Measurements from ENCODE around the gene CALHM5. TPM values are rescaled to one million over a fixed set of nuclear protein-coding genes. Genes with fewer than 3 reads are reported as not detected.

CALHM5 gene
- total RNA-seq, 1 donor from 2014 or later = 0.21 TPM

DNA sequence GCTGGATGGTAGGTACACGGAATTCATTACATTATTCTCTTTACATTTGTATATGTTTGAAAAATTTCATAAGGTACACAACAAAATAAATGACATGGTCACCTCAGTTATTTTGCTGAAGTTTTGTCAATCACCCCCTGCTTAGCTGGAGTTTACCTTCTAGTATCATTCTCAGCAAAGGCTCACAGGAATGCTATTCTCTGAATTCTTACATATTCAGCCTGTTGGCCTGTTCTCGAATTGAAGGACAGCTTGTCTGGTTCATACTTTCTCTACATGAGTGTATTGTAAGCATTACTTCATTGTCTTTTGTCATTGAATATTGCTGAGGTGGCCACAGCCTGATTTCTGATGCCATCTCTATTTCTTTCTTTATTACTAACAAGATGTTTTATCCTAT, 12.8 kb downstream of the CALHM5 start:
- TF ChIP-seq, protein P1, sequence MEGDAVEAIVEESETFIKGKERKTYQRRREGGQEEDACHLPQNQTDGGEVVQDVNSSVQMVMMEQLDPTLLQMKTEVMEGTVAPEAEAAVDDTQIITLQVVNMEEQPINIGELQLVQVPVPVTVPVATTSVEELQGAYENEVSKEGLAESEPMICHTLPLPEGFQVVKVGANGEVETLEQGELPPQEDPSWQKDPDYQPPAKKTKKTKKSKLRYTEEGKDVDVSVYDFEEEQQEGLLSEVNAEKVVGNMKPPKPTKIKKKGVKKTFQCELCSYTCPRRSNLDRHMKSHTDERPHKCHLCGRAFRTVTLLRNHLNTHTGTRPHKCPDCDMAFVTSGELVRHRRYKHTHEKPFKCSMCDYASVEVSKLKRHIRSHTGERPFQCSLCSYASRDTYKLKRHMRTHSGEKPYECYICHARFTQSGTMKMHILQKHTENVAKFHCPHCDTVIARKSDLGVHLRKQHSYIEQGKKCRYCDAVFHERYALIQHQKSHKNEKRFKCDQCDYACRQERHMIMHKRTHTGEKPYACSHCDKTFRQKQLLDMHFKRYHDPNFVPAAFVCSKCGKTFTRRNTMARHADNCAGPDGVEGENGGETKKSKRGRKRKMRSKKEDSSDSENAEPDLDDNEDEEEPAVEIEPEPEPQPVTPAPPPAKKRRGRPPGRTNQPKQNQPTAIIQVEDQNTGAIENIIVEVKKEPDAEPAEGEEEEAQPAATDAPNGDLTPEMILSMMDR (IDR thresholded peaks at IDR 0.05; ENCODE audit: insufficient read depth, low read length, poor library complexity, severe bottlenecking) = no peak
- no peaks in the 10 kb centered on the region for H3K27me3 ChIP-seq (ENCODE audit: control insufficient read depth, insufficient read depth, low read length)
- no peaks in the 10 kb centered on the region for H3K36me3 ChIP-seq (ENCODE audit: control insufficient read depth, insufficient read depth, low read length)
- H3K4me3 ChIP-seq (ENCODE audit: low read depth, low read length) = no peak overlapping the region
- no peak for DNase-seq (ENCODE audit: low read depth)

DNA sequence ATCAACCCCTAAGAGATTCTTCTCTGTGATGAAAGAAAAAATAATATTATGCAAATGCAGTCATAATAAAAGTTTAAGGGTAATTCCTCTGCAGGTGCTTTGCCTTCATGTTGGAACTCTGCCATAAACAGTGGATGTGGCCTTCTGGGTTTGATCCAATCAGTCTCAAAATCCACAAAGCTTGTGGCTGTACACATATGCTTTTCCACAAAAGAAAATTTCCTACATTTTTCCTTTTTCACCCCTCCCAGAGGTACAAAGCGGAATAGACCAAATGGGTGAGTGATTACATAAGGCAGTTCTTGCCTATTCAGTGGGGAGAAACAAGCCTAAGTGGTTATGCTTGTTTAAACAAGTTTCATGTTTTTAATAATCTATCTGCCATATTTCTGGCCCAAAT, 16.7 kb downstream of the CALHM5 start:
- TF ChIP-seq, protein P1 (IDR thresholded peaks at IDR 0.05; ENCODE audit: insufficient read depth, low read length, poor library complexity, severe bottlenecking) = no peak
- no peak overlapping the region for H3K4me3 ChIP-seq (ENCODE audit: low read depth, low read length)
- no peaks in the 10 kb centered on the region for H3K36me3 ChIP-seq (ENCODE audit: control insufficient read depth, insufficient read depth, low read length)
- DNase-seq (ENCODE audit: low read depth) = no peak
- H3K27me3 ChIP-seq (ENCODE audit: control insufficient read depth, insufficient read depth, low read length) = no peaks in the 10 kb centered on the region

DNA sequence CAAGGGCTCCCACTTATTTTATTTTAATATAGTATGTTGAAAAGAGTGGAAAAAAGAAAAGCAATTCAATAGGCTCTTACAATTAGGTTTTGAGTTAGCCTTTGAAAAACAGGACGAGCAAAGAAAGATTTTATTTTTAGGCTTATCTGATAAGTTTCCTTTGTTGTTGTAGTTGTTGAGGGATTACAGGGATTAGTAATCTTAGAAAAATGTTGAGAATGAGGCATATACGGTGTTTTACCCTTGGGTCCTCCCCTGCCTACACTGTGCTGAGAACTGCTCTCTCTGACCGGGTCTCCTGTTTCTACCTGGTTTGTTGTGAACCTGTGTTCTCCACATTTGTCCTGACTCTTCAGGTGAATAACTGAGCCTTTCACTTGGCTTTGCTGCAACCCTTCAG, 17.3 kb downstream of the CALHM5 start:
- TF ChIP-seq, protein P1 (IDR thresholded peaks at IDR 0.05; ENCODE audit: insufficient read depth, low read length, poor library complexity, severe bottlenecking) = no peak
- DNase-seq (ENCODE audit: low read depth) = no peak
- Histone ChIP-seq H3K36me3 (ENCODE audit: control insufficient read depth, insufficient read depth, low read length) (no peaks in the 10 kb centered on the region), H3K4me3 (ENCODE audit: low read depth, low read length) (no peak overlapping the region), H3K27me3 (ENCODE audit: control insufficient read depth, insufficient read depth, low read length) (no peaks in the 10 kb centered on the region)

DNA sequence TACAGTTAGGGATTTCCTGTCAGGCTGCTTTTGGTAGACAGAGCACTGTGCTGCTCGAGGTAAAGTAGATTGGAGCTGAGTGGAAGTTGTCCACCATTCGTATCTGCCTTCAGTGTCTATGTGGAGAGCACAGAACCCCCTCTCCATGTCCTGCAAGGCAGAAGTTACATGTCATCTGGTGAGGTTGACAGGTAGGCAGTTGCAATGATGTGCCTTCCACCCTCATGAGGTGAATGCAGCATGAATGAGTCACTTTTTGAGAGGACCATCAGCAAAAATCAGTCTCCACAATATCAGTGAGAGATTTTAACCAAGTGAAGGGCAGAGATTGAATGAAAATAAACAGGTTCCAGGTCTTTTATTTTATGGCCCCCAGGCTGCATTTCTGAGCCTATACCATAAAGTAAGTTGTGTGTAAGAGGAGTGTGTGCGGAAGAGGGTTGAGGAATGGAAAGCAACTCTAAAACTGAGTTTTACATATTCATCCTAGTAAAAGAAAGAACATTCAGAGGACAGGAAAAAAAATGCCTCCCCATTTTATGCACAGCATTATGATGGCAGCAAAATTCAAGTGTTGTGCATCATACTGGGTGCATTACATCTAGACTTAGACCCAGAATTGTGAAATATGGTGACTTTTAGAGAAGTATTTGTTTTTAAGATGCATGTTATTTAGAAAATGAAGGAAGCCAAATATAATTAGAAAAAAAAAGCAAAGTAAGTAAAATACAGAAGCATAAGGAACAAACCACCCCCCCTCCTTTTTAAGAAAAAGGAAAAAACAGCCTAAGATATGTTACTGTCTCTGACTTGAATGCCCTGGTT, 18.2 kb downstream of the CALHM5 start:
- no peaks in the 10 kb centered on the region for H3K36me3 ChIP-seq (ENCODE audit: control insufficient read depth, insufficient read depth, low read length)
- no peak overlapping the region for H3K4me3 ChIP-seq (ENCODE audit: low read depth, low read length)
- TF ChIP-seq, protein P1 (IDR thresholded peaks at IDR 0.05; ENCODE audit: insufficient read depth, low read length, poor library complexity, severe bottlenecking) = no peak
- H3K27me3 ChIP-seq (ENCODE audit: control insufficient read depth, insufficient read depth, low read length) = no peaks in the 10 kb centered on the region
- no peak for DNase-seq (ENCODE audit: low read depth)

DNA sequence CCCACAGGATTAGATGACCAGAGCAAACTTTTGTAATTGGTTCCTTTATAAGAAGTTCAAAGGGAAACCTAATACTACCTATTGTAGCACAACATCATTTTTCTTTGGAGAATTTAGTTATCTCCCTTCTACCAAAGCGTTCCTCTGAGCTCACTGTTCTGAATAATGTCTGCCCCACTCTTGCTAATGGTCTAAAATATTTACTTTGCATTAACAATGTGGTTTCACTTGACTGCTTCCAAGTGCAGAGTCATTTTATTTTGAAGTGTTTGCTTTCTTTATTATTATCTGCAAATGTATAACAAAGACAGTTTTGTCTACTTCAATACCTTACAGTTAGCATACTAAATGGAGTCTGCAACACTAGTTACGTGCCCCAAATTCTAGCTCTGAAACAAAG, 19.0 kb downstream of the CALHM5 start:
- H3K36me3 ChIP-seq (ENCODE audit: control insufficient read depth, insufficient read depth, low read length) = no peaks in the 10 kb centered on the region
- H3K4me3 ChIP-seq (ENCODE audit: low read depth, low read length) = no peak overlapping the region
- TF ChIP-seq, protein P1 (IDR thresholded peaks at IDR 0.05; ENCODE audit: insufficient read depth, low read length, poor library complexity, severe bottlenecking) = no peak
- DNase-seq (ENCODE audit: low read depth) = no peak
- H3K27me3 ChIP-seq (ENCODE audit: control insufficient read depth, insufficient read depth, low read length) = no peaks in the 10 kb centered on the region

Measured in kidney epithelial cell (primary cell).